MCF 10A (cell line): Measurements from ENCODE around the gene C16orf96. TPM values are rescaled to one million over a fixed set of nuclear protein-coding genes. Genes with fewer than 3 reads are reported as not detected.

ENCODE experiments used
- BruUV-seq: library from RNA; stranded (reverse); fragments of 400-500 nt; replicated peaks from 2 replicates; lab custom pipeline; 2021; lab: Mats Ljungman, UMichigan
- CTCF ChIA-PET: fragments of 300-600 bp; sonication (Branson Sonifier 250); formaldehyde crosslinking; extraction: SDS; loops from one replicate; lab custom pipeline; 2021; ENCODE audit warnings: antibody characterized with exemption, inconsistent platforms; lab: Yijun Ruan, JAX
- POLR2A ChIA-PET: fragments of 300-600, 350-650 bp; sonication (Branson Sonifier 250); formaldehyde crosslinking; extraction: SDS; loops from one replicate; lab custom pipeline; 2020; ENCODE audit warnings: antibody characterized with exemption, inconsistent platforms; lab: Yijun Ruan, JAX
- DNase-seq: peaks from one replicate; pipeline ENCODE4 v3.0.0-alpha.2; 2018; ENCODE audit not compliant: unreplicated experiment
- H3K27ac Mint-ChIP-seq: one replicate; pipeline ENCODE4 v1.8.0; 2022; ENCODE audit warnings: mild to moderate bottlenecking, low read depth, mixed read lengths; ENCODE audit not compliant: unreplicated experiment
- H3K27me3 Mint-ChIP-seq: one replicate; pipeline ENCODE4 v1.8.0; 2022; ENCODE audit warnings: mixed read lengths; ENCODE audit not compliant: insufficient read depth, unreplicated experiment
- H3K36me3 Mint-ChIP-seq: one replicate; pipeline ENCODE4 v1.8.0; 2022; ENCODE audit warnings: mild to moderate bottlenecking, moderate library complexity, mixed read lengths; ENCODE audit not compliant: insufficient read depth, unreplicated experiment
- H3K4me1 Mint-ChIP-seq: one replicate; pipeline ENCODE4 v1.8.0; 2022; ENCODE audit warnings: mixed read lengths; ENCODE audit not compliant: insufficient read depth, unreplicated experiment
- H3K4me3 Mint-ChIP-seq: one replicate; pipeline ENCODE4 v1.8.0; 2022; ENCODE audit warnings: mild to moderate bottlenecking, moderate library complexity, mixed read lengths; ENCODE audit not compliant: unreplicated experiment
- H3K9me3 Mint-ChIP-seq: one replicate; pipeline ENCODE4 v1.8.0; 2022; ENCODE audit warnings: mixed read lengths; ENCODE audit not compliant: unreplicated experiment
- CTCF ChIP-seq: fragments of 200-600 bp; IDR thresholded peaks from one replicate; pipeline ENCODE4 v1.8.0; 2022; ENCODE audit warnings: antibody characterized with exemption, mild to moderate bottlenecking; ENCODE audit not compliant: unreplicated experiment
- intact Hi-C: fragments of 100-400 bp; cut with micrococcal nuclease; formaldehyde crosslinking; loops from 2 replicates; pipeline ENCODE4 v1.14.1; 2022
- total RNA-seq: library from RNA; stranded (reverse); gene quantifications from 2 replicates; pipeline ENCODE4 v1.2.3, GENCODE V29; 2022

Gene C16orf96
- total RNA-seq, 1 experiment from 2014 or later: not detected

- no peak overlapping the region for H3K27ac Mint-ChIP-seq
- peaks cover 5% of the 10 kb centered on the region for H3K36me3 Mint-ChIP-seq
- DNase-seq: no peak
- no TSS peak for BruUV-seq
- peaks cover 20% of the 10 kb centered on the region for H3K27me3 Mint-ChIP-seq
- H3K4me1 Mint-ChIP-seq: no peaks in the 10 kb centered on the region
- TF ChIP-seq CTCF: no peak
- intact Hi-C loops: no loop called here
- peaks cover 7% of the 10 kb centered on the region for H3K9me3 Mint-ChIP-seq
- no peak overlapping the region for H3K4me3 Mint-ChIP-seq
- ChIA-PET POLR2A (no interaction called here), CTCF (interaction anchor here (1.2 to 2.0 kb wide), 2 partner anchors 16 to 38 kb away, joined by 3 to 9 read pairs; no protein-coding TSS in a partner anchor)
These were observed 11.7 kb upstream of the C16orf96 start for GRCh38 chr16:4544473-4544872.

GRCh38 chr16:4548124-4548523 is 8.0 kb upstream of the C16orf96 start:
- H3K27me3 Mint-ChIP-seq: peaks cover 30% of the 10 kb centered on the region
- H3K27ac Mint-ChIP-seq: no peak overlapping the region
- intact Hi-C loops: loop anchor here (1.0 to 5.0 kb wide), 2 partner anchors 39 to 42 kb away; no protein-coding TSS in a partner anchor
- H3K4me1 Mint-ChIP-seq: peaks cover 5% of the 10 kb centered on the region
- no peak overlapping the region for H3K4me3 Mint-ChIP-seq
- ChIA-PET CTCF (interaction anchor here (0.5 to 8.4 kb wide), 35 partner anchors 9 to 1578 kb away, joined by 3 to 100 read pairs (median 5); partner anchors contain the start of genes CDIP1, HMOX2 and MGRN1), POLR2A (interaction anchor here (0.8 to 1.7 kb wide), 3 partner anchors 9 to 52 kb away, joined by 3 to 5 read pairs (median 3); no protein-coding TSS in a partner anchor)
- no peaks in the 10 kb centered on the region for H3K9me3 Mint-ChIP-seq
- BruUV-seq: no TSS peak
- peaks cover 5% of the 10 kb centered on the region for H3K36me3 Mint-ChIP-seq
- DNase-seq: no peak
- TF ChIP-seq CTCF: no peak

- Mint-ChIP-seq H3K4me1 (peaks cover 5% of the 10 kb centered on the region), H3K27ac (no peak overlapping the region), H3K4me3 (no peak overlapping the region), H3K27me3 (peaks cover 27% of the 10 kb centered on the region), H3K36me3 (peaks cover 5% of the 10 kb centered on the region), H3K9me3 (no peaks in the 10 kb centered on the region)
- no peak for DNase-seq
- intact Hi-C loops: no loop called here
- no TSS peak for BruUV-seq
- ChIA-PET CTCF (interaction anchor here (0.6 to 8.4 kb wide), 10 partner anchors 11 to 75 kb away, joined by 3 to 100 read pairs (median 5); partner anchors contain the start of gene HMOX2), POLR2A (no interaction called here)
- no peak for TF ChIP-seq CTCF
These were observed 5.5 kb upstream of the C16orf96 start for GRCh38 chr16:4550591-4550990.

- ChIA-PET POLR2A (interaction anchor here (1.1 kb wide), 1 partner anchor 42 kb away, joined by 5 read pairs; no protein-coding TSS in a partner anchor), CTCF (interaction anchor here (0.6 to 8.4 kb wide), 5 partner anchors 33 to 125 kb away, joined by 3 to 100 read pairs (median 5); no protein-coding TSS in a partner anchor)
- no TSS peak for BruUV-seq
- H3K4me3 Mint-ChIP-seq: no peak overlapping the region
- peaks cover 10% of the 10 kb centered on the region for H3K27me3 Mint-ChIP-seq
- peaks cover 5% of the 10 kb centered on the region for H3K4me1 Mint-ChIP-seq
- H3K27ac Mint-ChIP-seq: no peak overlapping the region
- no peak for DNase-seq
- TF ChIP-seq CTCF: no peak
- intact Hi-C loops: no loop called here
- no peaks in the 10 kb centered on the region for H3K36me3 Mint-ChIP-seq
- H3K9me3 Mint-ChIP-seq: no peaks in the 10 kb centered on the region
These were observed 3.6 kb upstream of the C16orf96 start for GRCh38 chr16:4552541-4552940.
